Right ventricle myocardium superior (tissue), 1 donor: ENCODE data around the gene GRM7. TPM values are rescaled to one million over a fixed set of nuclear protein-coding genes. Genes with fewer than 3 reads are reported as not detected.
A peak's percentile ranks its signal among the peaks of the same experiment; 100 is the strongest.
"Not testable (repeated sequence)": the region's sequence is repeated elsewhere in the genome, so short reads cannot be mapped to it uniquely, and the experiment has no call there.

Experiments
- ATAC-seq: fragments of 200-7000 bp; cut with Tn5 transposase; one replicate; pipeline ENCODE4 v1.9.1; 2020; ENCODE audit warnings: mild to moderate bottlenecking; ENCODE audit not compliant: poor library complexity
- DNase-seq: peaks from one replicate; pipeline ENCODE4 v3.0.0-alpha.2; 2020
- intact Hi-C: fragments of 100-400 bp; cut with DNase I; formaldehyde crosslinking; loops from one replicate; pipeline ENCODE4 v1.11.2; 2022
- long read RNA-seq: library from polyadenylated mRNA; unstranded; transcript quantifications from one replicate; pipeline ENCODE4 v2.0.0, GENCODE V29; 2021
- total RNA-seq: library from RNA; stranded (reverse); fragmentation: NEBNext Ultra II Directional; extraction: Animal tissue kit (Norgen Biotek cat#: 25700); gene quantifications from one replicate; pipeline ENCODE4 v1.2.1, GENCODE V29; 2021
- donor health status: DM: no; HTN: yes; CAD: no; lungs with severe emphysema.

The GRM7 gene
- not detected for total RNA-seq
- long read RNA-seq = 0 reads

DNA sequence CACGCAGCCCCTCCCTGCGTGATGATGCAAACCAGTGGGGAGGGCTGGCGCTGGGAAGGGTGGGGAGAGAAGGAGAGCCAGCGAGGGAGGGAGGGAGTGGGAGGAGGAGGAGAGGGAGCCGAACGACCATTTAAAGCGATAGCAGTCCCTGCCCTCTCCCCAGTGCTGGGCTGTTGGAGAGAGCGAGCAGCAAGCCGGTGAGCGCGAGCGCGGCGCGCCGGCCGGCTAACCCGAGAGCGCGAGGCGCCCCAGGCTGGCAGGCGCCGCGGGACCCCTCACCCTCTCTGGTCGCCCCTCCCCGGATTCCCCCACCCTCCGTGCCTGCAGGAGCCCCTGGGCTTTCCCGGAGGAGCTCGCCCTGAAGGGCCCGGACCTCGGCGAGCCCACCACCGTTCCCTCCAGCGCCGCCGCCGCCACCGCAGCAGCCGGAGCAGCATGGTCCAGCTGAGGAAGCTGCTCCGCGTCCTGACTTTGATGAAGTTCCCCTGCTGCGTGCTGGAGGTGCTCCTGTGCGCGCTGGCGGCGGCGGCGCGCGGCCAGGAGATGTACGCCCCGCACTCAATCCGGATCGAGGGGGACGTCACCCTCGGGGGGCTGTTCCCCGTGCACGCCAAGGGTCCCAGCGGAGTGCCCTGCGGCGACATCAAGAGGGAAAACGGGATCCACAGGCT is at the start of gene GRM7:
Gene GRM7 (plus strand): TSS at position 162 of the 671 bp plus-strand sequence.
- DNase-seq (no peak), ATAC-seq (no peak)
- intact Hi-C loops = no loop called here

GRCh38 chr3:6821411-6821810 is 39.5 kb upstream of the GRM7 start:
- intact Hi-C loops = no loop called here
- no peak for ATAC-seq
- no peak for DNase-seq

- intact Hi-C loops = no loop called here
- no peak for ATAC-seq
- DNase-seq = no peak
Observed at GRCh38 chr3:6825524-6825923, 35.4 kb upstream of the GRM7 start.

- ATAC-seq = peak; percentile 82
- DNase-seq = no peak
- intact Hi-C loops = no loop called here
Observed at GRCh38 chr3:6827453-6827852, 33.5 kb upstream of the GRM7 start.

GRCh38 chr3:6844723-6845122 is 16.2 kb upstream of the GRM7 start:
- DNase-seq (no peak), ATAC-seq (no peak)
- intact Hi-C loops = no loop called here

- intact Hi-C loops = no loop called here
- ATAC-seq = no peak
Observed at GRCh38 chr3:6854184-6854583, 6.7 kb upstream of the GRM7 start.

DNA sequence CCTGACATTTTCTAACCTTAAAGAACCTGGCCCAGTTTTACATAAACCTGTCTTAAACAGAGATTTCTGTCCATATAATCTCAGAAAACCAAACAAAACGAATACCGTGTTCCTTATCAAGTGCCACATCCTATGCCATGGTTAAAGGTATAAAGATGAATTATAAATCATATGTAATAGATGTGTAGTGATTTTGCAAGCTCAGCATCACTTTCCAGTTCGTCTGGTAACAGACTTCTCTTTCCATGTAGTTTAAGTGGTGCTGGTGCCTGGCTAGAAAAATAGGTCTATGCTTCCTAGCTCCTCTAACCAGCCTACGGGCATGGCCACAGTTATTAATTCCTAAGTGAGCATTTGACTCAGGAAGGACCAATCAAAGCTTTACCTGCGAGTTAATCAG is 3.4 kb upstream of the GRM7 start:
- ATAC-seq = no peak
- intact Hi-C loops = no loop called here
- no peak for DNase-seq

More at GRCh38 chr3:6854184-6854583, 6.7 kb upstream of the GRM7 start:
- no peak for DNase-seq

- ATAC-seq = no peak
- intact Hi-C loops = no loop called here
Observed at GRCh38 chr3:6860149-6860953, 564 bp upstream of the GRM7 start.

DNA sequence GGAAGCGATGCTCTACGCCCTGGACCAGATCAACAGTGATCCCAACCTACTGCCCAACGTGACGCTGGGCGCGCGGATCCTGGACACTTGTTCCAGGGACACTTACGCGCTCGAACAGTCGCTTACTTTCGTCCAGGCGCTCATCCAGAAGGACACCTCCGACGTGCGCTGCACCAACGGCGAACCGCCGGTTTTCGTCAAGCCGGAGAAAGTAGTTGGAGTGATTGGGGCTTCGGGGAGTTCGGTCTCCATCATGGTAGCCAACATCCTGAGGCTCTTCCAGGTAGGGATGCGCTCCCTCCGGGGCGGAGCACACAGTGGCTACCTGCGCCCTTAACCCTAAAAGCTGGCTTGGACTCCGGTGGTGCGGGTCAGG is 698 bp downstream of the GRM7 start:
- ATAC-seq = no peak
- no peak for DNase-seq
- intact Hi-C loops = no loop called here

More at GRCh38 chr3:6860149-6860953, 564 bp upstream of the GRM7 start:
- DNase-seq = no peak

DNA sequence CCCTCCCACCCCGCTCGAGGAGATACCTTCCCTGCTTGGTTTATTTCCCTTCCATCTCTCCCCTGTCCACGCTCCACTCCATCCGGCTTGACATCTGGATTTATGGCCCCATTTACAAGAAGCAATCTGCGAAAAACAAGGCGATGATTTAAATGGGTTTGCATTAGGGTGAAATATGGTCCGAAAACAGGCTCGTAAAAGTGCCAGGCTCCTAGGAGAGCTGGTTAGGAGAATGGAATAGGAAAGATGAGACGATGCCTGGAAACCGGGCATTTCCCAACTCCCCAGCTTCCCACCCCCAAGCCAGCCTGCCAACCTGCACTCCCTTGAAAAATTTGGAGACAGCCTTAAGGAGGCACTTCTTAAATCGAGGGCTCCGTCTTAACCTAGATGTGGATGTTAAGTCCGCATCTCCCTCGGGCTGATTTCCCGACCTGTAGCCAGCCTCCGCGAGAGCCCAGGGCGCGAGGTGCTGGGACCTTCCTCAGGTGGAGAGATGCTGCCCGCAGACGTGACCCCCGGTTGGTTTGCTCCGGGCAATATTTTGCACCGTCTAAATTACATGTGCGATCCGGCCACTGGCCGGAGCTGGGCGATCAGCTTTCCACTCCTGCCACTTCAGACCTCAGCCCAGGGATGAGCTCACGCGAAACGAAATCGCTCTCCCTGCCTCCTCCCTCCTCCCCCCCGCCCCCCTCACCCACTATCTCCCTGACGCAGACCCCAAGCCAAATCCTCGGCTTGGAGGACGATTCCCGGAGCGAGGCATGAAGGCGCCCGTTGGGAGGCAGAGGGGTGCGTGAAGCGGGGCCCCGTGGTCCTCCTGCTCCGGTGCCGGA is 1.3 kb downstream of the GRM7 start:
- ATAC-seq = no peak
- no peak for DNase-seq
- intact Hi-C loops = no loop called here

DNA sequence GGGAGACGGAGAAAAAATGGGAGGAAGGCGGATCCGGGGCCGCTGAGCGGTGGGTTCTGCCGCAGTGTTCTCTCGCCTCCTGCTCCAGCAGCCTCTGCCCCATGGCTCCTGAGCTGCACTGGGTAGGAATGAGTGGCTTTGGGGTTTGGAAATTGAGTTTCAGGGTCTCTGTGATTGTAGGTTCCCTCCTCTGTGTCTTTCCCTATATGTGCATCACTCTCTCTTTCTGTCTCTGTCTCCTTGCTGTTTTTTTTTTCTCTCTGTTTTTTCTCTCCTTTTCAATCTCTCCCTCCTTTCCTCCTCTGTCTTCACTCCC is 1.9 kb downstream of the GRM7 start:
- no peak for ATAC-seq
- intact Hi-C loops = no loop called here
- no peak for DNase-seq

- DNase-seq (no peak), ATAC-seq (no peak)
- intact Hi-C loops = no loop called here
Observed at GRCh38 chr3:6867269-6867668, 6.4 kb downstream of the GRM7 start.

- intact Hi-C loops = no loop called here
- no peak for DNase-seq
- ATAC-seq = no peak
Observed at GRCh38 chr3:6878731-6879130, 17.8 kb downstream of the GRM7 start.

- DNase-seq = no peak
- intact Hi-C loops = no loop called here
- no peak for ATAC-seq
Observed at GRCh38 chr3:6912240-6912639, 51.3 kb downstream of the GRM7 start.

- no peak for ATAC-seq
- no peak for DNase-seq
- intact Hi-C loops = no loop called here
Observed at GRCh38 chr3:6915898-6916297, 55.0 kb downstream of the GRM7 start.

GRCh38 chr3:6921066-6921465 is 60.2 kb downstream of the GRM7 start:
- intact Hi-C loops = no loop called here
- no peak for DNase-seq
- ATAC-seq = no peak

DNA sequence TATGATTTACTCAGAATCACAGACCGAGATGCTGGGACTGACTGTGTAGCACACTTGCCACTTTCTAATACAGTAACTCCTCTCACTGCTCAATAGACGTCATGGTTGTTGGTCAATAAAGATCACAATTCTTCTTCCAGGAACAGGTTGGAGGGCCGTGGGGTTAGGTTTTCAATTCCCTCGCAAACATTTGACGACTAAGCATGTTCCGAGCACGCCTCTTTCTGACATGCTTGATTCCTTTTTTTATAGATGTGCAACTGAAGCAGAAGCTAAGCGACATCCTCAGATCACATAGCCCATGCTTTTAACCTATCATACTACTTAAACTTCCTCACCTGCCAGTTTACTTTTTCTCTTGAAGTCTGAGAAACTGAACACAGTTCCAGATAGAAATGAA is 61.0 kb downstream of the GRM7 start:
- ATAC-seq (no peak), DNase-seq (no peak)
- intact Hi-C loops = no loop called here

DNA sequence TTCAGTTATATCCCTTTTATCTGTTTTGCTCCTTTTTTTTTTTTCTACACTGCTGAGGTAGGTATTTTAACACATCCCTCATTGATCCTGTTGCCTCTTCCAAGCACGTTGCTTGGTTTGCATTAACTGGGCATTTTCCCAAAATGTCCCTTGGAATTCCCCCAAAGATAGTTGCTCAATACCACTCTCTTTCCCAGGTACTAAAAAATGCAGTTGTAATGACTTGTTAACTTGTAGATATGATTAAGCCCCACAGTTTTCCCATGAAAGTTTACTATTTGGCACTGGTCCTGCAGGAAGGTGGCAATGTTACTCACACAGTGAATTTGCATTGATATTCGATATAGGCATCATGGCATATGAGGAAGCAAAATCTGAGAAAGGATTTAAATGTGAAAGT is 67.1 kb downstream of the GRM7 start:
- DNase-seq (no peak), ATAC-seq (no peak)
- intact Hi-C loops = no loop called here

DNA sequence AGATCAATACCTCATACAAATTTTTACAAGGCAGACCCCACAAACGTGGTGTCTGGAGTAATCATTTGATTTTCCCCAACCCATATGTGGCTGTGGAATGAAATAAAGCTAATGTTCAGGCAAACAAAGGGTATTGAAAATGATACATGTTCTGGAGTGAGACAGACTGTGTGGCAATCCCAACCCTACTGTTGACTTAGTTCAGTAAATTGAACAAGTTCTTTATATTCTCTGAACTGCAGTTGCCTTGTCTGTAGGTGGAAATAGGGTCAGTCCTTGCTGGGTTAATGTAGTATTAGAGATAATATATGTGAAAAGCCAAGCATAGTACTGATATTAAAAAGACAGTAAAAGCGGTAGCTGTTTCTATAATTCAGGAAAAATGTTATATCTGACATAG is 69.0 kb downstream of the GRM7 start:
- ATAC-seq = no peak
- intact Hi-C loops = no loop called here

DNA sequence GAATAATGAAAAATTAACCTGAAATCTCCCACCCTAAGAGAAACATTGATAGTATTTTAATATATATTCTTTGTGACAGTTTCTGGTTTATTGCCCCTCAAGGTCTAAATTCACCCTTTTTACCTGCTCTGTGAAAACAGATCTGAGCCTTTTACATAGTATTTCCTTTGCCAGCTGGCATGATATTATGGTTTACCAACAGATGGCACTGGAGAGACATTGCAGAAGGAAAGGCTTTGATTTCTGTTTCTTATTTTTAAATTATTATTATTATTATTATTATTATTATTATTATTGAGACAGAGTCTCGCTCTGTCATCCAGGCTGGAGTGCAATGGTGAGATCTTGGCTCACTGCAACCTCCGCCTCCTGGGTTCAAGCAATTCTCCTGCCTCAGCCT is 74.5 kb downstream of the GRM7 start:
- DNase-seq, intact Hi-C loops, ATAC-seq: not testable (repeated sequence)

More for the DNA sequence above, 69.0 kb downstream of the GRM7 start:
- no peak for DNase-seq
